CD4-positive, alpha-beta T cell treated with Interleukin-15 for 4 hours (primary cell): ENCODE results near the gene THSD8.
"Not testable (repeated sequence)": the region's sequence is repeated elsewhere in the genome, so short reads cannot be mapped to it uniquely, and the experiment has no call there.

Experiments used
- DNase-seq: peaks from one replicate; pipeline ENCODE4 v3.0.0-alpha.2; 2020; ENCODE audit warnings: low spot score

THSD8 gene

DNA sequence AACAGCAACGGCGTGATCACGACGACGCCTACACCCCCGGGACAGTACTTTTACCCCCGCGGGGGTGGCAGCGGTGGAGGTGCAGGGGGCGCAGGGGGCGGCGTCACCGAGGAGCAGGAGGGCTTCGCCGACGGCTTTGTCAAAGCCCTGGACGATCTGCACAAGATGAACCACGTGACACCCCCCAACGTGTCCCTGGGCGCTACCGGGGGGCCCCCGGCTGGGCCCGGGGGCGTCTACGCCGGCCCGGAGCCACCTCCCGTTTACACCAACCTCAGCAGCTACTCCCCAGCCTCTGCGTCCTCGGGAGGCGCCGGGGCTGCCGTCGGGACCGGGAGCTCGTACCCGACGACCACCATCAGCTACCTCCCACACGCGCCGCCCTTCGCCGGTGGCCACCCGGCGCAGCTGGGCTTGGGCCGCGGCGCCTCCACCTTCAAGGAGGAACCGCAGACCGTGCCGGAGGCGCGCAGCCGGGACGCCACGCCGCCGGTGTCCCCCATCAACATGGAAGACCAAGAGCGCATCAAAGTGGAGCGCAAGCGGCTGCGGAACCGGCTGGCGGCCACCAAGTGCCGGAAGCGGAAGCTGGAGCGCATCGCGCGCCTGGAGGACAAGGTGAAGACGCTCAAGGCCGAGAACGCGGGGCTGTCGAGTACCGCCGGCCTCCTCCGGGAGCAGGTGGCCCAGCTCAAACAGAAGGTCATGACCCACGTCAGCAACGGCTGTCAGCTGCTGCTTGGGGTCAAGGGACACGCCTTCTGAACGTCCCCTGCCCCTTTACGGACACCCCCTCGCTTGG is 9.6 kb upstream of the THSD8 start:
- DNase-seq: peak; percentile 73

- DNase-seq: no peak
Measured at GRCh38 chr19:12792853-12793289, 9.0 kb upstream of the THSD8 start.

GRCh38 chr19:12793290-12794195 is 8.3 kb upstream of the THSD8 start:
- peak; percentile 95 for DNase-seq

DNA sequence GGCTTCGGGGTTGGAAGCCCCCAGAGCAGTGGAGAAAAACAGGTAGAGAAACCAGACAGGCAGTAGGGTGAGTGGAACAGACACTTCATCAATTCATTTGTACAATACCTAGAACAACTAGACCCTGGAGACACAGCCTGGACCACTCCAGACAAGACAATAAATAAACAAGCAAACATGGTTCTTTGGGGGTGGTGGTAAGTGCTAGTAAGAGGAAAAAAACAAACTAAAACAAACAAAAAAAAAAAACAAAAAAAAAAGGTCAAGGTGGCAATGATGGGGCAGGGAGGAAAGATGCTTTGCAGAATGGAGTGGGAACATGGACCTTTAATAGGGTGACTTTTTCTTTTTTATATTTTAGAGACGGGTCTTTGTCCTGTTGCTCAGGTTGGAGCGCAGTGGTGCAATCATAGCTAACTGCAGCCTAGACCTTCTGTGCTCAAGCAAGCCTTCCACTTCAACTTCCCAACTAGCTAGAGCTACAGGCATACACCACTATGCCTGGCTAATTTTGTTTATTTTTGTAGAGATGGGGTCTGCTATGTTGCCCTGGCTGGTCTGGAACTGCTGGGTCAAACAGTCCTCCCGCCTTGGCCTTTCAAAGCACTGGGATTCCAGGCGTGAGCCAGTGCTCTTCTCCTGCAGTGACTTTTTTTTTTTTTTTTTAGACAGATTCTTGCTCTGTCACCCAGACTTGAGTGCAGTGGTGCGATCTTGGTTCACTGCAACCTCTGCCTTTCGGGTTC is 7.5 kb upstream of the THSD8 start:
- DNase-seq: no peak

GRCh38 chr19:12794971-12795381 is 6.9 kb upstream of the THSD8 start:
- DNase-seq: no peak

DNA sequence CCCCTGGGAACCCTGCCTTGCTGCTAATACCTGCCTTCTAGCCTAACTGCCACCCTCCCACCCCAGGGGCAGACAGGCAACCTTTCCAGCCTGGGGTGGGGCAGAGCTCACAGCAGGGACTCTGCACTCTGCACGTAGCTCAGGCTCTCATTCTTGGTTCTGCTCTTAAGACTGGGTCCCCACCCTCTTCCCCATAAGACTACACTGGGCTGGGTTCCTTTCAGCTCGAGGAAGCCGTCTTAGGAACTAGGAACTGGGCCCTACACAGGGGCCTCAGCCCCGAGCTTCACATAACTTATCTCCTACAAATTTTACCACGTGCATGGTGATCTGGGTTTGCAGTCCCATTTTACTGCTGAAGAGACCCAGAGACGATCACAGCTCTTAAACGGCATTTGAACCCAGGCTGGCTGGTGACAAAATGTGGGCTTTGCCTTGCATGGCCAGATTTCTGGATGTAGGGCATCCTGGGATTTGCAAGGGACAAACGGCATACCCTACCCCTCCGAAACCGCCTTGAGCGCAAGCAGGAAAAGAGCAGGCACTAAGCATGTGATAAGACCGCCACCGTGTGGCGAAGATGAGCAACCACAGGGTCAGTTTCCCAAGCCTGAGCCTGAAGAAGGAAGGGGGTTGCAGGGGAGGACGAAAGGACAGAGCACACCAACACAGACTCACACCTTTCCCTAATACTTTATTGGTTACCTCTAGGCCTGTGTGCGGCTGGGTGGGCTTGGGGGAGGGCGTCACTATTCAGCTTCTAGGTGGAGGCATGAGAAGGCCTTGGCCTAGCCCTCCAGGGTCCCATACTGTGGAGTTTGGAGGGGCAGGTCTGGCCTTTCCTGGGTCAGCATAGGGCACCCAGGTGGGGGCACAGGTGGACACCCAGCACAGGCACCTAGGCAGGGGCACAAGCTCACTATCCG is 5.5 kb upstream of the THSD8 start:
- DNase-seq: peak; percentile 81

DNA sequence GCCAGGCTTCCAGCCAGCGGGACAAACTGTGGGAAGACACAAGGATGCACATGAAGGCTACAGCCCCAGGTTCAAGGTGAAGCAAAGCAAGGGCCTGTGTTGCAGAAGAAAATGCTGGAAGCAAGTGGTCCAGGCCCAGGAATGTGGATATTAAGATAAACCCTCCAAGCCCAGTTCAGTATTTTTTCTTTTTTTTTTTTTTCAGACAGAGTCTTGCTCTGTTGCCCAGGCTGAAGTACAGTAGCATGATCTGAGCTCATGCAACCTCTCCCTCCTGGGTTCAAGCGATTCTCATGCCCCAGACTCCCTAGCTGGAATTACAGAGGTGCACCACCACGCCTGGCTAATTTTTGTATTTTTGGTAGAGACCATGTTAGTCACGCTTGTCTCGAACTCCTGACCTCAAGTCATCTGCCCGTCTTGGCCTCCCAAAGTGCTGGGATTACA is 4.7 kb upstream of the THSD8 start:
- DNase-seq: no peak

- not testable (repeated sequence) for DNase-seq
Measured at GRCh38 chr19:12797607-12798006, 4.3 kb upstream of the THSD8 start.

- no peak for DNase-seq
Measured at GRCh38 chr19:12799742-12800465, 2.0 kb upstream of the THSD8 start.

GRCh38 chr19:12800466-12800770 is 1.5 kb upstream of the THSD8 start:
- DNase-seq: no peak

DNA sequence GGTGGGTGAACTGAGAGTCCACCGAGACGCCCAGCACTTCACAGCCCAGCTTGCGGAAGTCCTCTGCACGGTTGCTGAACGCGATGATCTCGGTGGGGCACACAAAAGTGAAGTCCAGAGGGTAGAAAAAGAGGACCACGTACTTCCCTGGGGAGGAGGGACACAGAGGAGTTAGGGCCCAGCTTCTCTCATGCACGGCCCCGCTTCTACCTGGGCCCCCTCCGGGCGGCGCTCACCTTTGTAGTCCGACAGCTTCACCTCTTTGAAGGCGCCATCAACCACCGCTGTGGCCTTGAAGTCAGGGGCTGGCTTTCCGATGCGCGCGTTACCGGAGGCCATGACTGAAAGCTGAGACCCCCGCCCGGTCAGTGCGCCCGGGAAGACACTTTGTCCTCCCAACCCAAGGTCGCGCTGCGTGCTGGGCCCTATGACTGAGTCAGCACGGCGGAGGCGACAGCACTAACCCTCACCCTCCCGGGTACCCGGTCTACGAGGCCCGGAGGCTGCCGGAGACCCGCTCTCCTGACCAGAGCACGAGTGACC is 875 bp upstream of the THSD8 start:
- DNase-seq: no peak

- no peak for DNase-seq
Measured at GRCh38 chr19:12802267-12803106, 618 bp downstream of the THSD8 start.

GRCh38 chr19:12804051-12804450 is 2.2 kb downstream of the THSD8 start:
- no peak for DNase-seq

DNA sequence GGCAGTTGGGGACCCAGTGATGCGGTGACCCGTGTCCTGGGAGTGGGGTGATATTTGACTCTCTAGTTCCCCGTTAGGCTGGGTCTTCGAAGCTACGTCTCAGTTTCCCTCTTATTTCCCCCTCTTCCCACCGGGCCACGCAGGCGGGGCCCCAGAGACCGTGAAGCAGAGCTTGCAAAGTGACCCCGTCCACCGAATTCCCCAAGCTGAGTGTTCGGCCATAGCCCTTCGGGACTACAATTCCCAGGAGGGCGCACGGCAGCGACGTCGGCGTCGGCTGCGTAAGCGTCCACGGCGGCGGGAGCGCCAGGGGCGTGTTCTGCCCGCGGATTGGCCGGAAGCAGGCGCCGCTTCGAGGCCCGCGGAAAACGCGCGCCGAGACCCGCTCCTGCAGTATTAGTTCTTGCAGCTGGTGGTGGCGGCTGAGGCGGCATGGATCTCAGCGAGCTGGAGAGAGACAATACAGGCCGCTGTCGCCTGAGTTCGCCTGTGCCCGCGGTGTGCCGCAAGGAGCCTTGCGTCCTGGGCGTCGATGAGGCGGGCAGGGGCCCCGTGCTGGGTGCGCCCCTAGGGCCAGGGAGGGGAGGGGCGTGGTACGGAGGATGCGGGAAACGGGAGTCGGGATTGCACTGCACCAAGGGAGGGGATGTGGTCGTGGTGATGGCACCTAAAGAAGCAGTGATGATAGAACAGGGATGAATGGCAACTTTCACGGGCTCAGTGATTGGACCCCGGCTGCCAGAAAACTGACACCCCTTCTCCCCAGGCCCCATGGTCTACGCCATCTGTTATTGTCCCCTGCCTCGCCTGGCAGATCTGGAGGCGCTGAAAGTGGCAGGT is 4.6 kb downstream of the THSD8 start, which contains the start of gene RNASEH2A:
TSS of gene RNASEH2A (plus strand) at position 343 of the 840 bp plus-strand sequence. CDS start at position 433, 90 bp downstream.
- DNase-seq: peak; percentile 86

- DNase-seq: no peak
Measured at GRCh38 chr19:12815088-12815487, 13.2 kb downstream of the THSD8 start.

DNA sequence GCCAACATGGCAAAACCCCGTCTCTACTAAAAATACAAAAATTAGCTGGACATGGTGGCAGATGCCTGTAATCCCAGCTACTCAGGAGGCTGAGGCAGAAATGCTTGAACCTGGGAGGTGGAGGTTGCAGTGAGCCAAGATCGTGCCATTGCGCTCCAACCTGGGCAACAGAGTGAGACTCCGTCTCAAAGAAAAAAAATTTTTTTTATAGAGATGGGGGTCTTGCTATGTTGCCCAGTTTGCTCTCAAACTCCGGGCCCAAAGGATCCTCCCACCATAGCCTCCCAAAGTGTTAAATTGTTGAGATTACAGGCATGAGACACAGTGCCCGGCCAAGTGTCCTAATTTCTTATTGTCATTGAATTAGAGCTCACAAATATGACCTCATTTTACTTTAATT is 15.3 kb downstream of the THSD8 start:
- DNase-seq: not testable (repeated sequence)

DNA sequence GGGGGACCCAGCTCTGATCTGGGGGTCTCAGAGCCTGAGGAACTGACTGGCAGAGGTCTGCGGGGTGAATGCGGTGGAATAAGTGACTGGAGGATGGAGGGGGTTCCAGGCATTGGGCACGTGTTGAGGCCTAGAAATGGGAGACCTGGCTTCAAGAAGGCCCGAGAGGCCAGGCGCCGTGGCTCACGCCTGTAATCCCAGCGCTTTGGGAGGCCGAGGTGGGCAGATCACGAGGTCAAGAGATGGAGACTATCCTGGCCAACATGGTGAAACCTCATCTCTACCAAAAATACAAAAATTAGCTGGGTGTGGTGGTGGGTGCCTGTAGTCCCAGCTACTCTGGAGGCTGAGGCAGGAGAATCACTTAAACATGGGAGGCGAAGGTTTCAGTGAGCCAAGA is 15.9 kb downstream of the THSD8 start:
- not testable (repeated sequence) for DNase-seq

GRCh38 chr19:12821761-12822160 is 19.9 kb downstream of the THSD8 start:
- DNase-seq: no peak
